Astrocyte of the cerebellum (primary cell): ENCODE results near the gene PRKAR1B.
A peak's percentile ranks its signal among the peaks of the same experiment; 100 is the strongest.

Experiments used
- DNase-seq: peaks from one replicate; pipeline ENCODE4 v3.0.0-alpha.2; 2011; ENCODE audit warnings: low read depth
- H3K4me3 ChIP-seq: 2 replicates; pipeline ENCODE4 v1.5.1; 2011; ENCODE audit warnings: mild to moderate bottlenecking, low read depth, low read length, moderate library complexity
- CTCF ChIP-seq: IDR thresholded peaks from 2 replicates; pipeline ENCODE4 v1.5.1; 2012; ENCODE audit warnings: low read length, low read depth, moderate library complexity, mild to moderate bottlenecking; ENCODE audit errors: missing control alignments
- in situ Hi-C: cut with HindIII; loops from 2 replicates; pipeline ENCODE4 v1.10.0; 2017; ENCODE audit warnings: low sequenced_read_pairs

The PRKAR1B gene

GRCh38 chr7:605661-606450 is 121.2 kb downstream of the PRKAR1B start:
- in situ Hi-C loops = loop anchor here (5.0 kb wide), 1 partner anchor 61 kb away; no protein-coding TSS in a partner anchor
- TF ChIP-seq CTCF = no peak
- DNase-seq = no peak
- no peak overlapping the region for H3K4me3 ChIP-seq

DNA sequence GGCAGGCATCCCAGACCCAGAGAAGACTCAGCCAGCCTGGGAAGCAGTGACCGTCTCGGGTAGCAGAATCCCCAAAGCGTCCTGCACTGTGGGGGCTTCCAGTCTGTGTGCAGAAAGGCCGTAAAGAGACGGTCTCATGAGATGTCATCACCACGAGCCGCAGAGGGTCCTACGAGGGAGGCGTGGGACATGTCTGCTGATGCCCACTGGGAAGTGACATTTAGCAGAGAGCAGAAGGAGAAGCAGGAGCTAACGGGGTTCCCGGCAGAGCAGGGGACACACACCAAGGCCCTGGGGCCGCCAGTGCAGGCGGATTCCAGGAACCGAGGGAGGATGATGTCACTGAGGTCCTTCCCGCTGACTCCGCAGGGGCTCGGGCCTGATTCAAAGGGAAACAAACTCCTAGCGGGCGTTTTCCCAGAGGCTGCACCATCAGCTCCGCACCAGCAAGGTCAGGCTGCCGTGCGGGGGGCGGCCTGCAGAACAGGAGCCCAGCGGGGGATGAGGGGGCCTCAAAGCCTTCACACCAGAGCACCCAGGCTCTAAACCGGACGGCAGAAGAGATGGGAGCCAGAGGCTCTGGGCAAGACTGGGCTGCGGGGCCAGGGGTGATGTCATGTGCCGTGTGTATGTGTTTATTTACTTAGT is 122.1 kb downstream of the PRKAR1B start:
- DNase-seq = no peak
- in situ Hi-C loops = loop anchor here (5.0 kb wide), 1 partner anchor 62 kb away; no protein-coding TSS in a partner anchor
- no peak for TF ChIP-seq CTCF
- no peak overlapping the region for H3K4me3 ChIP-seq

GRCh38 chr7:604001-604883 is 122.8 kb downstream of the PRKAR1B start:
- in situ Hi-C loops = no loop called here
- peak; percentile 48 for DNase-seq
- TF ChIP-seq CTCF = no peak
- no peak overlapping the region for H3K4me3 ChIP-seq

DNA sequence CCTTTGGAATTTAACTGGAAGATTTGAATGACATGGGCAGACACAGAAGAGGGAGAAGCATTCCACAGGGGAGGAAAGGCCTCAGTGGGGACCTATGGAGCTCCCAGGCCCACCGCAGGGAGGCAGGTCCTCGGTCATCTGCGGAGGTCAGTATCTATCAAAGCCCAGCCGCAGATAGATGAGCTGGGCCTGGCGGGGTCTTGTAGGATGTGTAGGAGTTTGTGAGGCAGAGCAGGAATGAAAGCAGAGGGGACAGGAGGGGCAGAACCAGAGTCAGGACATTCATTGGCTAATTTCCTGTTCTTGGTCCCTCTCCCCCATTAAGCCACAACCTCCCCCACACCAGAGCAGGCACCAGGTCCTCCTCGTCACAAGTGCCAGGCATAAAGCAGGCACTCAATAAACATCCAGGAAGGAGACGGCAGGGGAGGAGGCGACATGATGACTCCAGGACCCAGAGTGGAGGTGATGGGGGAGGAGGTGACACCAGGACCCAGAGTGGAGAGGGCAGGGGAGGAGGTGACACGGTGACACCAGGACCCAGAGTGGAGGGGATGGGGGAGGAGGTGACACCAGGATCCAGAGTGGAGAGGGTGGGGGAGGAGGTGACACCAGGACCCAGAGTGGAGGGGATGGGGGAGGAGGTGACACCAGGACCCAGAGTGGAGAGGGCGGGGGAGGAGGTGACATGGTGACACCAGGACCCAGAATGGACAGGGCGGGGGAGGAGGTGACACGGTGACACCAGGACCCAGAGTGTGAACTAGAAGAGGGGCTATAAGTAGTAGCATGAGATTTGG is 123.7 kb downstream of the PRKAR1B start:
- H3K4me3 ChIP-seq = no peak overlapping the region
- no peak for TF ChIP-seq CTCF
- in situ Hi-C loops = no loop called here
- DNase-seq = no peak

DNA sequence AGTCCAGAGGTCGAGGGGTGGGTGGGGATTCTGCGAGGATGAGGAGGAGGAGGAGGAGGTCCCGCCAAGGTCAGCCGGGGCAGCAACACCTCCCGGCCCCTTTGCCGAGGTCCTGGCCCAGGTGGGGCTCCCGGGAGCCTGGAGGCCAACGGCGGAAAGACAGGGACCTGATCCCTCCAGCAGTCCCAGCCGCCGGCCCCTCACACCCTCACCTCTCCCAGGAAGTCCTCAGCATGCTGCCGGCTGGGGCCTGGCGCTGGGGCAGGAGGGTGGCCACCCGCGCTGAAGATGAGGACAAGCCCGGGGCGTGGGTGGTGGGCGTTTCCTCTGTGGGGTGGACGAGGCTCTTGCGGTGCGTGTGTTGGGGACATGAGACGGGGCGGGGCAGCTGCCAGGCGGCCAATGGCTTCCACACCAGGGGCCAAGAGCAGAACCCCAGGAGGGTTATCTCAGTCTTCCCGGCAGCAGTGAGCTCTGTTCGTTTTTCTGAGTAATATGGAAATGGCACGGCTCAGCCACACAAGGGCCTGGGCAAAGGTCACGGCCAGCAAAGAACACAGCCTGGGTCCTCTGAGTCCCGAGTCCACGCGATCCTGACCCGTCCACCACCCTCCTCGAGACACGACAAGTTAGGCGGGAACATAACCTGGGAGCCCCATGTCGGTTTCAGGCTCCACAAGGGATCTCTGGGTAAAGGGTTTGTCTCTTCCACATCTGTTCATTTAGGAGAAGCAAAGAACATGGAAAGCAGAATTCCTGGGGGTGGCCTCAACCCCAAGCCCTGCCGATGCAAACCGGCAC is 124.5 kb downstream of the PRKAR1B start:
- in situ Hi-C loops = no loop called here
- no peak for TF ChIP-seq CTCF
- no peak for DNase-seq
- no peak overlapping the region for H3K4me3 ChIP-seq
